Uterus (tissue), 4 donors: Measurements from ENCODE around the gene GHRL. TPM values are rescaled to one million over a fixed set of nuclear protein-coding genes. Genes with fewer than 3 reads are reported as not detected.

Source experiments
- DNase-seq, 2 donors: peaks; one replicate each; pipeline ENCODE4 v3.0.0-alpha.2; 2019 to 2020
- H3K27ac ChIP-seq, 2 donors: fragments of 200-600 bp; sonication (generic); 1 replicate in 1 of 2; 2 replicates in 1 of 2; pipeline ENCODE4 v1.5.1; 2016 to 2018
- H3K27me3 ChIP-seq, 2 donors: fragments of 200-600 bp; sonication (generic); one replicate each; pipeline ENCODE4 v1.5.1; 2018 to 2019; ENCODE audit warnings: control low read depth in 1 of 2
- H3K36me3 ChIP-seq, 2 donors: fragments of 200-600 bp; sonication (generic); one replicate each; pipeline ENCODE4 v1.5.1; 2019; ENCODE audit warnings: control low read depth in 1 of 2
- H3K4me1 ChIP-seq, 2 donors: fragments of 200-600 bp; sonication (generic); one replicate each; pipeline ENCODE4 v1.5.1; 2018 to 2019; ENCODE audit warnings: control low read depth in 1 of 2
- H3K4me3 ChIP-seq, 2 donors: fragments of 200-600 bp; sonication (generic); 1 replicate in 1 of 2; 2 replicates in 1 of 2; pipeline ENCODE4 v1.5.1; 2018 to 2019; ENCODE audit warnings: mild to moderate bottlenecking in 1 of 2
- H3K9me3 ChIP-seq, 2 donors: fragments of 200-600 bp; sonication (generic); one replicate each; pipeline ENCODE4 v1.5.1; 2019; ENCODE audit warnings: control low read depth in 1 of 2
- POLR2A ChIP-seq, 2 donors: fragments of 450-650 bp; IDR thresholded peaks; one replicate each; pipeline ENCODE4 v1.6.1; 2016; ENCODE audit warnings: antibody characterized with exemption in 2 of 2, mild to moderate bottlenecking in 1 of 2, moderate library complexity in 1 of 2
- intact Hi-C: fragments of 100-400 bp; cut with DNase I; formaldehyde crosslinking; loops from one replicate; pipeline ENCODE4 v1.15.1; 2023; ENCODE audit warnings: low total_unique reads
- total RNA-seq, 4 donors: library from RNA; depleted of rRNA in 3 of 4; stranded (reverse); fragments of >200 nt in 3 of 4; gene quantifications; one replicate each; pipeline versions ENCODE4 v1.1.0 to v1.2.4, GENCODE V29; 2014 to 2023
- TF ChIP-seq, protein P1 (sequence below), 4 experiments: fragments of 200-600 bp in 2 of 4; fragments of 450-650 bp in 2 of 4; sonication (generic) in 2 of 4; IDR thresholded peaks; one replicate each; pipeline ENCODE4 v1.5.1; 2016 to 2019; ENCODE audit warnings: antibody characterized with exemption in 4 of 4, mild to moderate bottlenecking in 2 of 4, moderate library complexity in 1 of 4
- donor health status: DM: yes; HTN: yes; CAD: no.

Gene GHRL
- total RNA-seq, 4 donors from 2014 or later = 7.9 TPM; not detected in 3

DNA sequence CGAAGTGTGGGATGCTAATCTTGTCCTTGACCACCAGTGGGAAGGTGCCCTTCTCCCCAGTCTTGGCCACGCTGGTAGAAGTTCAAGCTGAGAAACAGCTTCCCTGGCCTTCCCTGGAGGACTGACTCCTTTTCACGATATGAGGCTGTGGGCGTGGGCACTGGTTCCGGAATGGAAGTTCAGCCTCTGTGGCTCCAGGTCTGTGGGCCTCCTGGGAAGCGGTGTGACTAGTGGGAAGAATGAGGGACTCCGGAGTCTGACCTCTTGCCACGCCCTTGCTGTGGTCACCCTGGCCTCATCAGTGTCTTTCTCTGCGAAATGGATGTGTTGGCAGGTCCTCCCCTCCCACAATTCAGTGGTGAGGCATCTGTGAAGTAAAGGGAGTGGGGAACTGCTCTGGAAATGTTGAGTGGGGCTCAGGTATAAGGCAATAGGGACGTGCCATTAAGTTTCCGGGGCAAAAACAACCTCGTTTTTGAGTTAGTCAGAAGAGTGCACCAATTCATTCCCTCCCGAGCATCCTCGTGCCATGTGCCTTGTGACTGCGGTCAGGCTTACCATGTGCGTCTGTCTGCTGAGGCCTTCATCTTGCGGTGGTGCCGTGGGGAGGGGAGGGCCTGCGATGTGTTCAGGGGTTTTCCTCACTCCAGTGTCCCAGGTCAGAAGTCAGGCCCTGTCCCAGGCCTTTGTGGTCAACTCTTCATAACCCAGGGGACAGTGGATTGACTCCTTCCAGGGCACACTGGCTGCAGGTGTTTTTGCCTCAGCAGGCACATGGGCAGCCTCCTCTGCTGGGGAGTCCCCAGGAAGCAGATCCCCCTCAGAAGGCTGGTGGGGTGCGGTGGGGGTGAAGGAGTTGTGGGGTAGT, 40.0 kb upstream of the GHRL start:
- no peak for TF ChIP-seq POLR2A (IDR thresholded peaks at IDR 0.05)
- TF ChIP-seq, protein P1, sequence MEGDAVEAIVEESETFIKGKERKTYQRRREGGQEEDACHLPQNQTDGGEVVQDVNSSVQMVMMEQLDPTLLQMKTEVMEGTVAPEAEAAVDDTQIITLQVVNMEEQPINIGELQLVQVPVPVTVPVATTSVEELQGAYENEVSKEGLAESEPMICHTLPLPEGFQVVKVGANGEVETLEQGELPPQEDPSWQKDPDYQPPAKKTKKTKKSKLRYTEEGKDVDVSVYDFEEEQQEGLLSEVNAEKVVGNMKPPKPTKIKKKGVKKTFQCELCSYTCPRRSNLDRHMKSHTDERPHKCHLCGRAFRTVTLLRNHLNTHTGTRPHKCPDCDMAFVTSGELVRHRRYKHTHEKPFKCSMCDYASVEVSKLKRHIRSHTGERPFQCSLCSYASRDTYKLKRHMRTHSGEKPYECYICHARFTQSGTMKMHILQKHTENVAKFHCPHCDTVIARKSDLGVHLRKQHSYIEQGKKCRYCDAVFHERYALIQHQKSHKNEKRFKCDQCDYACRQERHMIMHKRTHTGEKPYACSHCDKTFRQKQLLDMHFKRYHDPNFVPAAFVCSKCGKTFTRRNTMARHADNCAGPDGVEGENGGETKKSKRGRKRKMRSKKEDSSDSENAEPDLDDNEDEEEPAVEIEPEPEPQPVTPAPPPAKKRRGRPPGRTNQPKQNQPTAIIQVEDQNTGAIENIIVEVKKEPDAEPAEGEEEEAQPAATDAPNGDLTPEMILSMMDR (IDR thresholded peaks at IDR 0.05) = no peak
- H3K4me3 ChIP-seq = no peak overlapping the region
- H3K9me3 ChIP-seq = no peaks in the 10 kb centered on the region
- no peaks in the 10 kb centered on the region for H3K27me3 ChIP-seq
- intact Hi-C loops = no loop called here
- H3K27ac ChIP-seq = no peak overlapping the region
- no peak for DNase-seq
- H3K36me3 ChIP-seq = no peaks in the 10 kb centered on the region
- H3K4me1 ChIP-seq = no peaks in the 10 kb centered on the region

DNA sequence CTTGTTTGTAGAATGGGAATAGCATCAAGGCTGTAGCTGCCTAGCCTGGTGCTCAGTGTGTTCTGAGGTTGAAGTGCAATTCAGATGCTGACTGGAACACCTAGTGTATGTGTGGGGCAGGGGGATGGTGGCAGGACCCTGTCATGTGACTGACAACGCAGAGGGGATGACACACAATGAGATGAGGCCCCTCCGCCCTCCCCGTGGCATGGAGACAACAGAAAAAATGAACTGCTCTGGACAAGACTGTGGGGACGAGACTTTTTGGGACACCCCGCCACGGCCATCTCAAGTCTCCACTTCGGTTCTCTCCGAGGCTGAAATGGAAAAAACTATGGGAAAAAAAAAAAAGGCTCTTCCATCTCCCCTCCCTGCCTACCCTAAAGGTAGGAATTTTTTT, 38.6 kb upstream of the GHRL start:
- Histone ChIP-seq H3K4me3 (no peak overlapping the region), H3K27ac (no peak overlapping the region), H3K9me3 (no peaks in the 10 kb centered on the region), H3K4me1 (no peaks in the 10 kb centered on the region), H3K27me3 (no peaks in the 10 kb centered on the region), H3K36me3 (no peaks in the 10 kb centered on the region)
- intact Hi-C loops = no loop called here
- no peak for DNase-seq
- TF ChIP-seq, protein P1 (IDR thresholded peaks at IDR 0.05) = no peak
- TF ChIP-seq POLR2A (IDR thresholded peaks at IDR 0.05) = no peak

DNA sequence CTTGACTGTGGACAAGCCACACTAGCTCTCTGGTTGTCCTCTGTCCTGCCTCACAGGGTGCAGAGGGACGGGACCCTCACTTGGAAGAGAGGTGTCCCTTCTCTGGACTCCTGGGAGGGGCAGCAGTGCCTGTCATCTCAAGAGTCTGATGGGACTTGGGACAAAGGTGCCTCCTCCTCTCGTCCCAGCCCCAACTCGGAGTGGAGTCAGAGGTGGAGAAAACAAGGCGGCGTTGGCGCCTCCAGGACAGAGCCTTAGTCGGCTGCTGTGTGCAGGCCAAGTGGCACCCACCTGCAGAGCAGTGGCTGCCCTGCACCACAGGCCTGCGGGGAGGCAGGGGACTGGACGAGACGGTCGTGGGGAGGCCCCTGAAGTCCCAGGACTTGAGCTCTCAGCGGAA, 37.6 kb upstream of the GHRL start:
- H3K4me3 ChIP-seq = no peak overlapping the region
- H3K36me3 ChIP-seq = no peaks in the 10 kb centered on the region
- intact Hi-C loops = no loop called here
- no peaks in the 10 kb centered on the region for H3K9me3 ChIP-seq
- no peak for TF ChIP-seq POLR2A (IDR thresholded peaks at IDR 0.05)
- TF ChIP-seq, protein P1 (IDR thresholded peaks at IDR 0.05) = no peak
- no peak for DNase-seq
- H3K27ac ChIP-seq = no peak overlapping the region
- no peaks in the 10 kb centered on the region for H3K4me1 ChIP-seq
- no peaks in the 10 kb centered on the region for H3K27me3 ChIP-seq

DNA sequence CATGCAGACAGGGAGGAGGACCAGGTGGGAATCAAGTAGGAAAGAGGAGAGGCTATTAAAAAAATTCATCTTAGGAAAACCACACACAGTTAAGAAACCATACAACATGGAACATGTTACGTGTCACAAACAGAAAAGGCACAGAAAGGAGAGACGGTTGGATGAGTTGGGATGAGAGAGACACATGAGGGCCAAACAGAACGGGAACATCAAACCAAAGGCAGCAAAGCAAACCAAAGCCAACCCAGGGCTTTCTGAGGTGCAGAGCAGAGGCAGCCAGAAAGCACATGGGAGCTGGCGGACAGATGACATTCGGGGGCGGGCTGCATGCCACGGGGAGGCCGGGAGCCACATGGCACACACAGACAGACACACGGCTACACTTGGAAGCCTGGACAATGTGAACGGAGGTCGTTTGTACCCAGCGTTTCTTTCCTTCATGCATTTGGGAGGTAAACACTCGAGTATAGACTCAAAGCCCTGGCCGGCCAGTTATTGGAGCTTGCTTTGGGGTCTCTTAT, 36.8 kb upstream of the GHRL start:
- TF ChIP-seq POLR2A (IDR thresholded peaks at IDR 0.05) = no peak
- TF ChIP-seq, protein P1 (IDR thresholded peaks at IDR 0.05) = no peak
- no peaks in the 10 kb centered on the region for H3K4me1 ChIP-seq
- intact Hi-C loops = no loop called here

DNA sequence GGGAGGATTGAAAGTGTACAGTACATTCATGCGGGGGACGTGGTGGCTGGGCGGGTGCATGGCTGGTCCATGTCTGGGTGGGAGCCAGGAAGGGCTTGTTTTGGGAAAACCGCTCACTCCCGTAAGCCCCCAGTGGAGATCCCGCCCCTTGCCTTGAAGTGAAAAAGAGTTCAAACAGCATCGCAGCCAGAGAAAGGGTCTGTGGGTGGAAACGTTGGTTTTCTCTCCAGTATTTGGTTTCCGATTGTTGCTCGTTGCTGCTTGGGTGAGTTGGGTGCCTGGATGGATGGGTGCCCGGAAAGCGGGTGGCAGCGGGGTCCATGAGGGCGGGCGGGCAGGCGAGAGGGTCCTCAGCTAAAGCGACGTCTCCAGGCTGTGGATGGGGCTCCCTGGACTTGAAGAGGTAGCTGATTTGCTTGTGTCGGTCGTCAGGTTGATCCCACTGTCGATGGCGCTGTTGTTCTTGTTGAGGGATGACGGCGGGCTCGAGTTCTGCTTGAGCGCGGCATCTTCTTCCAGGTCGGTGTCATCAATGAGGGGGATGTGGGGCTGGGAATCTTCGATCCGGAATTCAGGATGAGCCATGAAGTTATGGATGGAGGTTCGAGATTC, 35.8 kb upstream of the GHRL start:
- intact Hi-C loops = no loop called here
- DNase-seq = no peak
- H3K27ac ChIP-seq = no peak overlapping the region
- no peaks in the 10 kb centered on the region for H3K27me3 ChIP-seq
- no peak overlapping the region for H3K4me3 ChIP-seq
- TF ChIP-seq, protein P1 (IDR thresholded peaks at IDR 0.05) = no peak
- no peak for TF ChIP-seq POLR2A (IDR thresholded peaks at IDR 0.05)
- H3K36me3 ChIP-seq = no peaks in the 10 kb centered on the region
- H3K9me3 ChIP-seq = no peaks in the 10 kb centered on the region
- no peaks in the 10 kb centered on the region for H3K4me1 ChIP-seq

More for the DNA sequence above, 36.8 kb upstream of the GHRL start:
- no peaks in the 10 kb centered on the region for H3K36me3 ChIP-seq
- no peaks in the 10 kb centered on the region for H3K9me3 ChIP-seq
- H3K4me3 ChIP-seq = no peak overlapping the region
- DNase-seq = no peak
- no peak overlapping the region for H3K27ac ChIP-seq
- no peaks in the 10 kb centered on the region for H3K27me3 ChIP-seq
